WERI-Rb-1 (cell line): ENCODE measurements around the gene NOX3.

Source experiments
- DNase-seq: peaks from one replicate; pipeline ENCODE4 v3.0.0-alpha.2; 2020
- H3K27ac ChIP-seq: fragments of 250-450 bp; sonication (Bioruptor Pico); 2 replicates; pipeline ENCODE4 v1.5.1; 2020; ENCODE audit warnings: mild to moderate bottlenecking, moderate library complexity
- H3K27me3 ChIP-seq: fragments of 250-450 bp; sonication (Bioruptor Pico); 2 replicates; pipeline ENCODE4 v1.5.1; 2021; ENCODE audit warnings: mild to moderate bottlenecking, low read depth, moderate library complexity; ENCODE audit not compliant: insufficient read depth, severe bottlenecking
- H3K36me3 ChIP-seq: fragments of 250-450 bp; sonication (Bioruptor Pico); 2 replicates; pipeline ENCODE4 v1.5.1; 2020; ENCODE audit warnings: mild to moderate bottlenecking, moderate library complexity
- H3K4me3 ChIP-seq: 2 replicates; pipeline ENCODE4 v1.5.1; 2011; ENCODE audit warnings: low read depth, mild to moderate bottlenecking, control low read depth, low read length
- H3K9me3 ChIP-seq: fragments of 250-450 bp; sonication (Bioruptor Pico); 2 replicates; pipeline ENCODE4 v1.5.1; 2021; ENCODE audit warnings: mild to moderate bottlenecking, moderate library complexity; ENCODE audit not compliant: severe bottlenecking
- CTCF ChIP-seq: IDR thresholded peaks from 2 replicates; pipeline ENCODE4 v1.5.1; 2011; ENCODE audit warnings: low read depth, mild to moderate bottlenecking, control low read depth, inconsistent platforms, low read length

The NOX3 gene

GRCh38 chr6:155408231-155408630 is 47.4 kb downstream of the NOX3 start:
- H3K27ac ChIP-seq: no peak overlapping the region
- no peak overlapping the region for H3K4me3 ChIP-seq
- no peak for DNase-seq
- no peaks in the 10 kb centered on the region for H3K9me3 ChIP-seq
- no peaks in the 10 kb centered on the region for H3K36me3 ChIP-seq
- H3K27me3 ChIP-seq: no peaks in the 10 kb centered on the region
- no peak for TF ChIP-seq CTCF

GRCh38 chr6:155406801-155407200 is 48.8 kb downstream of the NOX3 start:
- no peak for TF ChIP-seq CTCF
- no peaks in the 10 kb centered on the region for H3K27me3 ChIP-seq
- no peak overlapping the region for H3K27ac ChIP-seq
- no peaks in the 10 kb centered on the region for H3K9me3 ChIP-seq
- DNase-seq: no peak
- H3K36me3 ChIP-seq: no peaks in the 10 kb centered on the region
- H3K4me3 ChIP-seq: no peak overlapping the region

- TF ChIP-seq CTCF: no peak
- Histone ChIP-seq H3K36me3 (no peaks in the 10 kb centered on the region), H3K4me3 (no peak overlapping the region), H3K27me3 (no peaks in the 10 kb centered on the region), H3K27ac (no peak overlapping the region), H3K9me3 (no peaks in the 10 kb centered on the region)
- DNase-seq: no peak
These were observed 50.7 kb downstream of the NOX3 start for GRCh38 chr6:155404937-155405336.

GRCh38 chr6:155402656-155403304 is 52.9 kb downstream of the NOX3 start:
- Histone ChIP-seq H3K4me3 (no peak overlapping the region), H3K36me3 (no peaks in the 10 kb centered on the region), H3K27me3 (no peaks in the 10 kb centered on the region), H3K27ac (no peak overlapping the region), H3K9me3 (no peaks in the 10 kb centered on the region)
- DNase-seq: no peak
- no peak for TF ChIP-seq CTCF

GRCh38 chr6:155400654-155400965 is 55.0 kb downstream of the NOX3 start:
- no peak for TF ChIP-seq CTCF
- Histone ChIP-seq H3K27ac (no peak overlapping the region), H3K9me3 (no peaks in the 10 kb centered on the region), H3K27me3 (no peaks in the 10 kb centered on the region), H3K4me3 (peak overlapping the region; percentile 32), H3K36me3 (no peaks in the 10 kb centered on the region)
- peak; percentile 30 for DNase-seq
